Measurements from ENCODE around the gene C16orf90.

GRCh38 chr16:3458852-3459361, 36.4 kb downstream of the C16orf90 start:
- TF ChIP-seq POLR2A (IDR thresholded peaks at IDR 0.05): peak in 1 of 2 donors; percentile 24
- TF ChIP-seq CTCF (IDR thresholded peaks at IDR 0.05): no peak

Measured in thyroid gland (tissue), 4 donors.